NCI-H146 treated with DMSO at 0.1 percent for 48 hours (cell line): ENCODE results near the gene RGMA.

Source experiments
- DNase-seq: peaks from one replicate; lab custom pipeline; 2025; ENCODE audit not compliant: unreplicated experiment; lab: John Stamatoyannopoulos, UW

The RGMA gene

GRCh38 chr15:93020976-93021772 is 67.8 kb downstream of the RGMA start:
- DNase-seq, result no peak

- DNase-seq, result no peak
Measured at GRCh38 chr15:93019971-93020370, 69.0 kb downstream of the RGMA start.

GRCh38 chr15:93019090-93019489 is 69.9 kb downstream of the RGMA start:
- no peak for DNase-seq

- DNase-seq, result no peak
Measured at GRCh38 chr15:93018574-93018973, 70.4 kb downstream of the RGMA start.

- no peak for DNase-seq
Measured at GRCh38 chr15:93017526-93017925, 71.5 kb downstream of the RGMA start.

- DNase-seq, result no peak
Measured at GRCh38 chr15:93012786-93013185, 76.2 kb downstream of the RGMA start.

GRCh38 chr15:93007994-93008393 is 81.0 kb downstream of the RGMA start:
- no peak for DNase-seq

- DNase-seq, result no peak
Measured at GRCh38 chr15:93005133-93005532, 83.9 kb downstream of the RGMA start.

GRCh38 chr15:93001881-93002280 is 87.1 kb downstream of the RGMA start:
- no peak for DNase-seq

- no peak for DNase-seq
Measured at GRCh38 chr15:93001156-93001555, 87.9 kb downstream of the RGMA start.

GRCh38 chr15:92997821-92998220 is 91.2 kb downstream of the RGMA start:
- no peak for DNase-seq

GRCh38 chr15:92992720-92993119 is 96.3 kb downstream of the RGMA start:
- DNase-seq, result no peak

- no peak for DNase-seq
Measured at GRCh38 chr15:92990031-92990430, 99.0 kb downstream of the RGMA start.

- no peak for DNase-seq
Measured at GRCh38 chr15:92989470-92989869, 99.5 kb downstream of the RGMA start.
